Upper lobe of left lung (tissue), 6 donors: ENCODE results near the gene EFNA5. TPM values are rescaled to one million over a fixed set of nuclear protein-coding genes. Genes with fewer than 3 reads are reported as not detected.

Experiments
- ATAC-seq, 2 donors: fragments of 200-7000 bp; cut with Tn5 transposase; one replicate each; pipeline ENCODE4 v1.9.1; 2022; ENCODE audit warnings: mild to moderate bottlenecking in 2 of 2, moderate library complexity in 2 of 2; ENCODE audit not compliant: low FRiP score in 2 of 2
- DNase-seq, 2 donors: peaks; one replicate each; pipeline ENCODE4 v3.0.0-alpha.2; 2019 to 2020
- H3K27ac ChIP-seq, 4 donors: fragments of 200-600 bp; sonication (generic); one replicate each; pipeline ENCODE4 v1.5.1; 2016 to 2019
- H3K27me3 ChIP-seq, 4 donors: fragments of 200-600 bp; sonication (generic); one replicate each; pipeline ENCODE4 v1.5.1; 2017 to 2019
- H3K36me3 ChIP-seq, 4 donors: fragments of 200-600 bp; sonication (generic); one replicate each; pipeline ENCODE4 v1.5.1; 2016 to 2019
- H3K4me1 ChIP-seq, 4 donors: fragments of 200-600 bp; sonication (generic); one replicate each; pipeline ENCODE4 v1.5.1; 2018 to 2019
- H3K4me3 ChIP-seq, 4 donors: fragments of 200-600 bp; sonication (generic); one replicate each; pipeline ENCODE4 v1.5.1; 2017 to 2019; ENCODE audit warnings: mild to moderate bottlenecking in 2 of 4, moderate library complexity in 1 of 4
- H3K9me3 ChIP-seq, 4 donors: fragments of 200-600 bp; sonication (generic); one replicate each; pipeline ENCODE4 v1.5.1; 2018 to 2019
- CTCF ChIP-seq, 6 experiments: fragments of 450-650 bp in 4 of 6; fragments of 200-600 bp in 2 of 6; sonication (generic) in 2 of 6; IDR thresholded peaks; one replicate each; pipeline ENCODE4 v1.5.1; 2016 to 2019; ENCODE audit warnings: antibody characterized with exemption in 6 of 6
- EP300 ChIP-seq, 4 donors: sonication (generic); formaldehyde crosslinking; IDR thresholded peaks; one replicate each; pipeline ENCODE4 v1.5.1; 2017; ENCODE audit warnings: antibody characterized with exemption in 4 of 4, control low read depth in 2 of 4
- POLR2A ChIP-seq, 4 donors: fragments of 450-650 bp; IDR thresholded peaks; one replicate each; pipeline ENCODE4 v1.5.1; 2016 to 2017; ENCODE audit warnings: antibody characterized with exemption in 4 of 4, mild to moderate bottlenecking in 2 of 4
- POLR2AphosphoS5 ChIP-seq, 2 donors: sonication (generic); formaldehyde crosslinking; IDR thresholded peaks; one replicate each; pipeline ENCODE4 v1.5.1; 2017; ENCODE audit warnings: antibody characterized with exemption in 2 of 2
- whole genome bisulfite sequencing, 2 donors: methylation state at CpG; one replicate each; pipeline ENCODE4 v1.1.5; 2017 to 2018; 5-methylcytosine and 5-hydroxymethylcytosine counted together
- total RNA-seq, 6 donors: library from RNA; depleted of rRNA in 4 of 6; stranded (reverse); fragments of >200 nt in 4 of 6; gene quantifications; one replicate each; pipeline versions ENCODE4 v1.1.0 to v1.2.1, GENCODE V29; 2016 to 2021
- donor health status: DM: no; HTN: no; CAD: no; lungs with moderate emphysema.
- donor health status: DM: no; HTN: yes; CAD: no; lungs with severe emphysema.

Gene EFNA5
- total RNA-seq, 6 donors from 2014 or later, result 4.1 to 41.9 (median 7.3) TPM

DNA sequence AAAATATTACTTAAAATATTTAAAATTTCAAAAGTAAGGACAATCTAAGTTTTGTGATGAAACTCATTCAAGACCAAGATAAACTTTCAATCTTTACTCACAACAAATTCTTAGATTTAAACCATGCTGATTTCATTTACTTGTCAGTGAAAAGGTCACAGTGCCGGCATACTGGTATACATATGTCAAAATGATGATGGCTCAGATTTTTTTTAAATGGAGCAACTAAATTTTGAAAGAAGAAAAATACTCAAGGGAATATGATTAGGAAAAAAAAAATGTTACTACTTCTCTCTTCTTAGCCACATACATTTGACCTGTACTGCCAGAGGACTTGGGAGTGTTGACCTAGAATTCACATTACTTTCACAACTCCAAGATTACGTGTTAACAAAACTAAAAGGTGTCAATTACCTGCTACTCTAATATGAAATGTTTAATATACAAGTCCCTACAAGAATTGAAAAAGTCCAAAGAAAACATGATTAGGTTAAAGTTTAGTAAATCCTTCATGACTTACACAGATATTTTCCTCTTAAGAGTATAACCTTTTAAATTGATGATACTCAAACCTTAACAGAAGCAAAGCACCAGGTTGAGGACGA is 4.6 kb downstream of the EFNA5 start:
- Histone ChIP-seq H3K27me3 (peaks cover 0 to 17% (median 7%) of the 10 kb centered on the region in 4 donors), H3K4me3 (no peak overlapping the region), H3K9me3 (no peaks in the 10 kb centered on the region), H3K36me3 (no peaks in the 10 kb centered on the region), H3K27ac (no peak overlapping the region), H3K4me1 (peaks cover 13 to 24% (median 17%) of the 10 kb centered on the region in 4 donors)
- TF ChIP-seq POLR2A (IDR thresholded peaks at IDR 0.05) (no peak), EP300 (IDR thresholded peaks at IDR 0.05) (no peak), POLR2AphosphoS5 (IDR thresholded peaks at IDR 0.05) (no peak), CTCF (IDR thresholded peaks at IDR 0.05) (no peak)
- 55 to 65% methylated on average over 3 of the region's 3 CpGs for WGBS, 2 donors
- ATAC-seq (no peak), DNase-seq (no peak)

- ATAC-seq (no peak), DNase-seq (no peak)
- Histone ChIP-seq H3K36me3 (no peaks in the 10 kb centered on the region), H3K27ac (no peak overlapping the region), H3K27me3 (peaks cover 0 to 8% (median 1%) of the 10 kb centered on the region in 4 donors), H3K9me3 (no peaks in the 10 kb centered on the region), H3K4me3 (no peak overlapping the region), H3K4me1 (peaks cover 3 to 14% (median 7%) of the 10 kb centered on the region in 4 donors)
- TF ChIP-seq CTCF (IDR thresholded peaks at IDR 0.05) (no peak), POLR2AphosphoS5 (IDR thresholded peaks at IDR 0.05) (no peak), EP300 (IDR thresholded peaks at IDR 0.05) (no peak), POLR2A (IDR thresholded peaks at IDR 0.05) (no peak)
- whole genome bisulfite sequencing, 2 donors, result 87 to 90% methylated on average over 2 of the region's 2 CpGs
Measured at GRCh38 chr5:107665036-107665570, 5.6 kb downstream of the EFNA5 start.

DNA sequence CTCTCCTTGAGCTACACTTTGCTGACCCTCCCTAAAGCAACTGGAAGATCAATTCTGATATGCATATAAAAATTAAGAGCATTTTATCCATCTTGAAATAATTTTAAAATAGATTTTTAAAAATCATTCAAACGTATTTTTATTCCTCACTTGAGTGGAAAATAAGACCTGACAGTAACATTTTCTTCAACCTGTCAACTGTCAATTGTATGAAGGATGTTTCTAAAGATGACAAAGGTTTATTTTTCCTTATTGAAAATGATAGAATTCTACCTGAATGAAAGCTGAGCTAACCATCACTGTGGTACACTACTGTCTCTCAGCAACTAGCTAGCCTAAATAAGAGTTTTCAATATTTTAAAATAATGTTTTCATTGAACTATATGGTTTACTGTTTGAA is 7.0 kb downstream of the EFNA5 start:
- Histone ChIP-seq H3K36me3 (no peaks in the 10 kb centered on the region), H3K27me3 (no peaks in the 10 kb centered on the region), H3K4me3 (no peak overlapping the region), H3K4me1 (no peaks in the 10 kb centered on the region), H3K27ac (no peak overlapping the region), H3K9me3 (no peaks in the 10 kb centered on the region)
- TF ChIP-seq POLR2A (IDR thresholded peaks at IDR 0.05), result no peak
- no peak for TF ChIP-seq CTCF (IDR thresholded peaks at IDR 0.05)
- no peak for TF ChIP-seq EP300 (IDR thresholded peaks at IDR 0.05)
- TF ChIP-seq POLR2AphosphoS5 (IDR thresholded peaks at IDR 0.05), result no peak
- ATAC-seq (no peak), DNase-seq (no peak)
- WGBS, 2 donors, result 50 to 63% methylated on average over 1 of the region's 1 CpG

GRCh38 chr5:107661650-107662044 is 9.1 kb downstream of the EFNA5 start:
- no peaks in the 10 kb centered on the region for H3K4me1 ChIP-seq
- DNase-seq (no peak), ATAC-seq (no peak)
- no peak overlapping the region for H3K4me3 ChIP-seq
- no peaks in the 10 kb centered on the region for H3K36me3 ChIP-seq
- TF ChIP-seq POLR2A (IDR thresholded peaks at IDR 0.05) (no peak), POLR2AphosphoS5 (IDR thresholded peaks at IDR 0.05) (no peak), CTCF (IDR thresholded peaks at IDR 0.05) (no peak), EP300 (IDR thresholded peaks at IDR 0.05) (no peak)
- no peaks in the 10 kb centered on the region for H3K27me3 ChIP-seq
- H3K27ac ChIP-seq, result no peak overlapping the region
- H3K9me3 ChIP-seq, result no peaks in the 10 kb centered on the region
- WGBS, 2 donors, result 76 to 82% methylated on average over 1 of the region's 1 CpG
